ENCODE data around the gene ACTRT2. TPM values are rescaled to one million over a fixed set of nuclear protein-coding genes. Genes with fewer than 3 reads are reported as not detected.

The ACTRT2 gene
- total and polyA plus RNA-seq, 2 donors (not counting 3 experiments of a cell fraction or from before 2014, with no cell fraction given), result not detected

- peaks cover 4% of the 10 kb centered on the region for H3K9me3 ChIP-seq (replicated peaks; ENCODE audit: control insufficient read depth, insufficient read depth, low read length)
- H3K79me2 ChIP-seq (ENCODE audit: control insufficient read depth, insufficient read depth, low read length), result no peaks in the 10 kb centered on the region
- no peak overlapping the region for H3K4me2 ChIP-seq (ENCODE audit: insufficient read depth, low read length)
- no peaks in the 10 kb centered on the region for H3K36me3 ChIP-seq (ENCODE audit: control insufficient read depth in 2 of 2, extremely low read depth in 1 of 2, insufficient read depth in 2 of 2, low read length in 2 of 2)
- no peak overlapping the region for H3K4me3 ChIP-seq (replicated peaks in 1 of 3; ENCODE audit: insufficient read depth in 1 of 3, low read depth in 1 of 3, low read length in 3 of 3)
- no peak overlapping the region for H2AFZ ChIP-seq (ENCODE audit: low read depth, low read length)
- no peaks in the 10 kb centered on the region for H3K9me1 ChIP-seq (replicated peaks; ENCODE audit: control insufficient read depth, extremely low read depth, insufficient read depth, low read length)
- intact Hi-C loops (cut with micrococcal nuclease) (no loop called here), dilution Hi-C loops (cut with MboI; ENCODE audit: extremely low pct_ligation_motif_present, low sequenced_read_pairs) (no loop called here)
- no peaks in the 10 kb centered on the region for H4K20me1 ChIP-seq (replicated peaks; ENCODE audit: control insufficient read depth, extremely low read depth, insufficient read depth, low read length)
- DNase-seq (ENCODE audit: low read depth, low spot score) (no peak), FAIRE-seq (no peak)
- ChIA-PET POLR2A (no interaction called here), CTCF (no interaction called here)
- H3K4me1 ChIP-seq (ENCODE audit: control insufficient read depth, extremely low read depth, insufficient read depth, low read length), result no peaks in the 10 kb centered on the region
- no peak overlapping the region for H3K27ac ChIP-seq (ENCODE audit: insufficient read depth, low read depth, low read length)
- BruUV-seq (replicated peaks), result no TSS peak
- H3K27me3 ChIP-seq (ENCODE audit: control insufficient read depth in 2 of 2, insufficient read depth in 2 of 2, low read length in 2 of 2), result no peaks in the 10 kb centered on the region
- no peak for TF ChIP-seq POLR2A (IDR thresholded peaks at IDR 0.05; ENCODE audit: low read depth, low read length)
- TF ChIP-seq, protein P1, sequence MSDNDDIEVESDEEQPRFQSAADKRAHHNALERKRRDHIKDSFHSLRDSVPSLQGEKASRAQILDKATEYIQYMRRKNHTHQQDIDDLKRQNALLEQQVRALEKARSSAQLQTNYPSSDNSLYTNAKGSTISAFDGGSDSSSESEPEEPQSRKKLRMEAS (IDR thresholded peaks at IDR 0.05; ENCODE audit: insufficient read depth, insufficient read length), result no peak
- TF ChIP-seq GATA2 (IDR thresholded peaks at IDR 0.05; ENCODE audit: insufficient read depth, insufficient read length, low read depth, low read length), result no peak
- TF ChIP-seq MYC (IDR thresholded peaks at IDR 0.05; ENCODE audit: low read depth, low read length), result no peak
- TF ChIP-seq JUN (IDR thresholded peaks at IDR 0.05; ENCODE audit: borderline replicate concordance, insufficient read depth, insufficient read length, low read depth), result no peak
- TF ChIP-seq EZH2 (IDR thresholded peaks at IDR 0.05; ENCODE audit: borderline replicate concordance, low read depth, low read length, severe bottlenecking), result no peak
- no peak for TF ChIP-seq POLR2AphosphoS5 (IDR thresholded peaks at IDR 0.05; ENCODE audit: insufficient read depth, low read depth, low read length)
- no peak for TF ChIP-seq FOS (IDR thresholded peaks at IDR 0.05; ENCODE audit: borderline replicate concordance, insufficient read depth, low read length)
- TF ChIP-seq, protein P2, sequence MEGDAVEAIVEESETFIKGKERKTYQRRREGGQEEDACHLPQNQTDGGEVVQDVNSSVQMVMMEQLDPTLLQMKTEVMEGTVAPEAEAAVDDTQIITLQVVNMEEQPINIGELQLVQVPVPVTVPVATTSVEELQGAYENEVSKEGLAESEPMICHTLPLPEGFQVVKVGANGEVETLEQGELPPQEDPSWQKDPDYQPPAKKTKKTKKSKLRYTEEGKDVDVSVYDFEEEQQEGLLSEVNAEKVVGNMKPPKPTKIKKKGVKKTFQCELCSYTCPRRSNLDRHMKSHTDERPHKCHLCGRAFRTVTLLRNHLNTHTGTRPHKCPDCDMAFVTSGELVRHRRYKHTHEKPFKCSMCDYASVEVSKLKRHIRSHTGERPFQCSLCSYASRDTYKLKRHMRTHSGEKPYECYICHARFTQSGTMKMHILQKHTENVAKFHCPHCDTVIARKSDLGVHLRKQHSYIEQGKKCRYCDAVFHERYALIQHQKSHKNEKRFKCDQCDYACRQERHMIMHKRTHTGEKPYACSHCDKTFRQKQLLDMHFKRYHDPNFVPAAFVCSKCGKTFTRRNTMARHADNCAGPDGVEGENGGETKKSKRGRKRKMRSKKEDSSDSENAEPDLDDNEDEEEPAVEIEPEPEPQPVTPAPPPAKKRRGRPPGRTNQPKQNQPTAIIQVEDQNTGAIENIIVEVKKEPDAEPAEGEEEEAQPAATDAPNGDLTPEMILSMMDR (IDR thresholded peaks at IDR 0.05; ENCODE audit: extremely low read depth in 1 of 2, insufficient read depth in 1 of 2, low read depth in 1 of 2, low read length in 2 of 2), result no peak
- H3K9ac ChIP-seq (replicated peaks; ENCODE audit: extremely low read depth, insufficient read depth, low read length), result no peak overlapping the region
These were observed 8.9 kb downstream of the ACTRT2 start for GRCh38 chr1:3029991-3030662.

All from endothelial cell of umbilical vein (primary cell).